Measurements from ENCODE around the gene FBXO2.

GRCh38 chr1:11639372-11639771, 14.9 kb downstream of the FBXO2 start:
- TF ChIP-seq, protein P1, sequence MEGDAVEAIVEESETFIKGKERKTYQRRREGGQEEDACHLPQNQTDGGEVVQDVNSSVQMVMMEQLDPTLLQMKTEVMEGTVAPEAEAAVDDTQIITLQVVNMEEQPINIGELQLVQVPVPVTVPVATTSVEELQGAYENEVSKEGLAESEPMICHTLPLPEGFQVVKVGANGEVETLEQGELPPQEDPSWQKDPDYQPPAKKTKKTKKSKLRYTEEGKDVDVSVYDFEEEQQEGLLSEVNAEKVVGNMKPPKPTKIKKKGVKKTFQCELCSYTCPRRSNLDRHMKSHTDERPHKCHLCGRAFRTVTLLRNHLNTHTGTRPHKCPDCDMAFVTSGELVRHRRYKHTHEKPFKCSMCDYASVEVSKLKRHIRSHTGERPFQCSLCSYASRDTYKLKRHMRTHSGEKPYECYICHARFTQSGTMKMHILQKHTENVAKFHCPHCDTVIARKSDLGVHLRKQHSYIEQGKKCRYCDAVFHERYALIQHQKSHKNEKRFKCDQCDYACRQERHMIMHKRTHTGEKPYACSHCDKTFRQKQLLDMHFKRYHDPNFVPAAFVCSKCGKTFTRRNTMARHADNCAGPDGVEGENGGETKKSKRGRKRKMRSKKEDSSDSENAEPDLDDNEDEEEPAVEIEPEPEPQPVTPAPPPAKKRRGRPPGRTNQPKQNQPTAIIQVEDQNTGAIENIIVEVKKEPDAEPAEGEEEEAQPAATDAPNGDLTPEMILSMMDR (IDR thresholded peaks at IDR 0.05; ENCODE audit: low read length), result no peak
- no peak for TF ChIP-seq EZH2phosphoT487 (IDR thresholded peaks at IDR 0.05; ENCODE audit: low read length)

Data from MM.1S (cell line).